Stomach (tissue), 4 donors: Measurements from ENCODE around the gene HOXD1.

Experiments
- EP300 ChIP-seq: sonication (generic); formaldehyde crosslinking; IDR thresholded peaks from one replicate; pipeline ENCODE4 v1.6.1; 2017; ENCODE audit warnings: antibody characterized with exemption
- POLR2A ChIP-seq, 4 donors: fragments of 450-650 bp; IDR thresholded peaks; one replicate each; pipeline ENCODE4 v1.6.1; 2016; ENCODE audit warnings: antibody characterized with exemption in 4 of 4, control low read depth in 2 of 4, mild to moderate bottlenecking in 1 of 4, moderate library complexity in 1 of 4
- POLR2AphosphoS5 ChIP-seq, 3 donors: sonication (generic); formaldehyde crosslinking; IDR thresholded peaks; one replicate each; pipeline ENCODE4 v1.6.1; 2016; ENCODE audit warnings: antibody characterized with exemption in 3 of 3
- TF ChIP-seq, protein P1 (sequence below), 7 experiments: fragments of 450-650 bp in 4 of 7; fragments of 200-600 bp in 3 of 7; sonication (generic) in 3 of 7; IDR thresholded peaks; one replicate each; pipeline ENCODE4 v1.5.1; 2016 to 2019; ENCODE audit warnings: antibody characterized with exemption in 7 of 7, control low read depth in 2 of 7, mild to moderate bottlenecking in 1 of 7

DNA sequence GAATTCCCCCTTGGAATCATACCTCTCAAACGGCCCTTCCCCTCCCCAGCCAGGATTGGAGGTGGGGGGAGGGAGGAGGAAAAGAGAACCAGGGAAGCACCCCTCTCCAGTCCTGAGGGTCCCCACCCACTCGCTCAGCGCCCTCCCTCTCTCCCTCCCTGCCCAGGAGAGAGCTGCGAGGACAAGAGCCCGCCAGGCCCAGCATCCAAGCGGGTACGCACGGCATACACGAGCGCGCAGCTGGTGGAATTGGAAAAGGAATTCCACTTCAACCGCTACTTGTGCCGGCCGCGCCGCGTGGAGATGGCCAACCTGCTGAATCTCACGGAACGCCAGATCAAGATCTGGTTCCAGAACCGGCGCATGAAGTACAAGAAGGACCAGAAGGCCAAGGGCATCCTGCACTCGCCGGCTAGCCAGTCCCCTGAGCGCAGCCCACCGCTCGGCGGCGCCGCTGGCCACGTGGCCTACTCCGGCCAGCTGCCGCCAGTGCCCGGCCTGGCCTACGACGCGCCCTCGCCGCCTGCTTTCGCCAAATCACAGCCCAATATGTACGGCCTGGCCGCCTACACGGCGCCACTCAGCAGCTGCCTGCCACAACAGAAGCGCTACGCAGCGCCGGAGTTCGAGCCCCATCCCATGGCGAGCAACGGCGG, 17.0 kb upstream of the HOXD1 start:
- TF ChIP-seq, protein P1, sequence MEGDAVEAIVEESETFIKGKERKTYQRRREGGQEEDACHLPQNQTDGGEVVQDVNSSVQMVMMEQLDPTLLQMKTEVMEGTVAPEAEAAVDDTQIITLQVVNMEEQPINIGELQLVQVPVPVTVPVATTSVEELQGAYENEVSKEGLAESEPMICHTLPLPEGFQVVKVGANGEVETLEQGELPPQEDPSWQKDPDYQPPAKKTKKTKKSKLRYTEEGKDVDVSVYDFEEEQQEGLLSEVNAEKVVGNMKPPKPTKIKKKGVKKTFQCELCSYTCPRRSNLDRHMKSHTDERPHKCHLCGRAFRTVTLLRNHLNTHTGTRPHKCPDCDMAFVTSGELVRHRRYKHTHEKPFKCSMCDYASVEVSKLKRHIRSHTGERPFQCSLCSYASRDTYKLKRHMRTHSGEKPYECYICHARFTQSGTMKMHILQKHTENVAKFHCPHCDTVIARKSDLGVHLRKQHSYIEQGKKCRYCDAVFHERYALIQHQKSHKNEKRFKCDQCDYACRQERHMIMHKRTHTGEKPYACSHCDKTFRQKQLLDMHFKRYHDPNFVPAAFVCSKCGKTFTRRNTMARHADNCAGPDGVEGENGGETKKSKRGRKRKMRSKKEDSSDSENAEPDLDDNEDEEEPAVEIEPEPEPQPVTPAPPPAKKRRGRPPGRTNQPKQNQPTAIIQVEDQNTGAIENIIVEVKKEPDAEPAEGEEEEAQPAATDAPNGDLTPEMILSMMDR (IDR thresholded peaks at IDR 0.05): no peak
- TF ChIP-seq POLR2AphosphoS5 (IDR thresholded peaks at IDR 0.05) (no peak), POLR2A (IDR thresholded peaks at IDR 0.05) (no peak), EP300 (no peak)
